ENCODE measurements around the gene LDLRAD3.

Gene LDLRAD3

GRCh38 chr11:35986947-35987346 is 43.1 kb downstream of the LDLRAD3 start:
- no peak for TF ChIP-seq BACH2 (CRISPR knock-in tag; IDR thresholded peaks at IDR 0.05; ENCODE audit: borderline replicate concordance)
- TF ChIP-seq SNAI2 (CRISPR knock-in tag; IDR thresholded peaks at IDR 0.05): no peak
- no peak for TF ChIP-seq ZNF8 (CRISPR knock-in tag; IDR thresholded peaks at IDR 0.05)
- TF ChIP-seq ARNTL (CRISPR knock-in tag; IDR thresholded peaks at IDR 0.05; ENCODE audit: borderline replicate concordance, low read depth): no peak
- no peak for TF ChIP-seq CREB5 (CRISPR knock-in tag; IDR thresholded peaks at IDR 0.05; ENCODE audit: low read depth)
- no peak for TF ChIP-seq TSHZ2 (CRISPR knock-in tag; IDR thresholded peaks at IDR 0.05)
- TF ChIP-seq RARB (CRISPR knock-in tag; IDR thresholded peaks at IDR 0.05): no peak
- no peak for TF ChIP-seq ZFP3 (CRISPR knock-in tag; IDR thresholded peaks at IDR 0.05)
- TF ChIP-seq GLIS3 (CRISPR knock-in tag; IDR thresholded peaks at IDR 0.05): no peak
- TF ChIP-seq TOX (CRISPR knock-in tag; IDR thresholded peaks at IDR 0.05; ENCODE audit: borderline replicate concordance): no peak
- TF ChIP-seq ZNF565 (CRISPR knock-in tag; conservative IDR thresholded peaks at IDR 0.05; ENCODE audit: low read depth): no peak
- no peak for TF ChIP-seq ZC3H10 (CRISPR knock-in tag; IDR thresholded peaks at IDR 0.05)
- TF ChIP-seq PATZ1 (CRISPR knock-in tag; IDR thresholded peaks at IDR 0.05; ENCODE audit: borderline replicate concordance): no peak
- no peak for TF ChIP-seq PPARA (CRISPR knock-in tag; IDR thresholded peaks at IDR 0.05; ENCODE audit: borderline replicate concordance)
- TF ChIP-seq ESRRG (CRISPR knock-in tag; IDR thresholded peaks at IDR 0.05): no peak
- no peak for TF ChIP-seq POU6F1 (CRISPR knock-in tag; IDR thresholded peaks at IDR 0.05; ENCODE audit: borderline replicate concordance, low read depth)

GRCh38 chr11:35990170-35990569 is 46.3 kb downstream of the LDLRAD3 start:
- TF ChIP-seq ZNF8 (CRISPR knock-in tag; IDR thresholded peaks at IDR 0.05) (no peak), POU6F1 (CRISPR knock-in tag; IDR thresholded peaks at IDR 0.05; ENCODE audit: borderline replicate concordance, low read depth) (no peak), ZNF70 (CRISPR knock-in tag; IDR thresholded peaks at IDR 0.05) (no peak), CSRNP3 (CRISPR knock-in tag; IDR thresholded peaks at IDR 0.05) (no peak), PATZ1 (CRISPR knock-in tag; IDR thresholded peaks at IDR 0.05; ENCODE audit: borderline replicate concordance) (no peak), ZFP30 (CRISPR knock-in tag; IDR thresholded peaks at IDR 0.05) (no peak), OSR1 (CRISPR knock-in tag; IDR thresholded peaks at IDR 0.05) (no peak), CSDC2 (CRISPR knock-in tag; IDR thresholded peaks at IDR 0.05) (no peak), CREB5 (CRISPR knock-in tag; IDR thresholded peaks at IDR 0.05; ENCODE audit: low read depth) (no peak), TSHZ2 (CRISPR knock-in tag; IDR thresholded peaks at IDR 0.05) (no peak), RARB (CRISPR knock-in tag; IDR thresholded peaks at IDR 0.05) (no peak), ARNTL (CRISPR knock-in tag; IDR thresholded peaks at IDR 0.05; ENCODE audit: borderline replicate concordance, low read depth) (no peak)

More at GRCh38 chr11:35986947-35987346, 43.1 kb downstream of the LDLRAD3 start:
- ATAC-seq: no peak

More at GRCh38 chr11:35990170-35990569, 46.3 kb downstream of the LDLRAD3 start:
- peak; percentile 53; the same call in 2 of the 3 replicates for ATAC-seq

Data from SK-N-SH treated with all-trans-retinoic acid at 6 μM for 48 hours (cell line).